GM21528 (cell line): ENCODE measurements around the gene EEF1AKMT2.
"Not testable (repeated sequence)": the region's sequence is repeated elsewhere in the genome, so short reads cannot be mapped to it uniquely, and the experiment has no call there.

Experiments used
- ATAC-seq: cut with Tn5 transposase; IDR thresholded peaks from one replicate; pipeline ENCODE4 v1.9.1; 2021; ENCODE audit warnings: mild to moderate bottlenecking, moderate library complexity; ENCODE audit not compliant: unreplicated experiment, low FRiP score

Gene EEF1AKMT2

DNA sequence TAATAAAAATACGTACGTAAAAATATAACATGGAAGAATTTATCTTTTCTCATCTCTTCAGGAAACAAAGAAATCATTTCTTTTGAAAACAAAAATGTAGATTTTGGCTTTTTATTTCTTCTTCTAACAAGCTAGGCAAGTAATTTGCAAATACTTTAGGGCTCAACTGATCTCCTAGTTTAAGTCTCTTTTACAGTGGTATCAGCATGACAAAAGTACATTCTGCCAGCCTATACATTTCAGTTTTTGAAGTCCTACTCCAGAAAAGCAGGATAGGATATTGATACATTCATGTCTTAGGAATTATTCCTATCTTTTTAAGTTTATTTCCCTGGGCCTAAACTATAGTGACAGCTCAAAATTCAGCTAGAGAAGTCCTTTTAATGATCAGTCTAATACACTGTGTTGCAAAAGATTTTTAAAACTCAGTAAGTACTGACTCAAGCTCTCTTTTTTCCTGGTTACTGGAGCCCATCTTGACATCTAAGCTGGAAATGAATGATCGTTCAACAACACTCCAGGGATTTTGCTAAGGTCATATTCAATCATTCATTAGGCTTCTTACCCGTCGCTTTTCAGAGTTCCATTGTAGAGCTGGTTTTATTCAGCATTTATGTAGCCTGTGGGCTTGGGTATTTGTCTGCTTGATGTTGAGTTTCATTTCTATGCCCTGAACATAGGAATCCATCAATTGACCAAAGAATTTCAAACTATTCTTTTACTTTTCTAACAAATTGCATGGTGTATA lies 35.4 kb downstream of the EEF1AKMT2 start:
- no peak for ATAC-seq

DNA sequence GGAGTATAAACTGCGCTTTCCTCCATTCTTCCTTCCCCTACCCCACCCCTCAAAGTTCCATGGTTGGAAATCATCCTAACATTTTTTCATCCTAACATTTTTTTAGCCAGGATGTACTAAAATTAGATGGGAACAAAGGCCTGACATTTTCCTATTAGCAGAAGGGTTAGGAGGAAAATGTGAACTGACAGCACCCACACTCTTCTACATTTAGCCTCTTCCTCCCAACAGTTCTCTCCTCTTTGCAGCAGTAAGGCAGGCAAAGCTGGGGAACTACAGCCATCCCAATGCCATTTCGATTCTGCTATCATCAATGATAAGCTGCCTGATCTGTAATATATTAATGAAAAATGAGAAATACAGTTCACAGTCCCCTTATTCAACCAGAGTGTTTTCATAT lies 36.1 kb downstream of the EEF1AKMT2 start:
- no peak for ATAC-seq

DNA sequence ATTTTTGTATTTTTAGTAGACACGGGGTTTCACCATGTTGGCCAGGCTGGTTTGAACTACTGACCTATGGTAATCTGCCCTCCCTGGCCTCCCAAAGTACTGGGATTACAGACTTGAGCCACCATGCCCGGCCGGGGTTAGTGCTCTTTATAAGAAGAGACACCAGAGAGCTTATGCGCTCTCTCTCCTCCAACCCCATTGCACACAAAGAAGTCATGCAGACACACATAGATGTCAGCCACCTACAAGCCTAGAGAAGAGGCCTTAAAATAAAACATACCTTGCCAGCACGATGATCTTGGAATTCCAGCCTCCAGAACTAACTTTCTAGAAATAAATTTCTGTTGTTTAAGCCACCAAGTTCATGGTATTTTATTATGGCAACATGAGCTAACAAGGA lies 37.5 kb downstream of the EEF1AKMT2 start:
- no peak for ATAC-seq

DNA sequence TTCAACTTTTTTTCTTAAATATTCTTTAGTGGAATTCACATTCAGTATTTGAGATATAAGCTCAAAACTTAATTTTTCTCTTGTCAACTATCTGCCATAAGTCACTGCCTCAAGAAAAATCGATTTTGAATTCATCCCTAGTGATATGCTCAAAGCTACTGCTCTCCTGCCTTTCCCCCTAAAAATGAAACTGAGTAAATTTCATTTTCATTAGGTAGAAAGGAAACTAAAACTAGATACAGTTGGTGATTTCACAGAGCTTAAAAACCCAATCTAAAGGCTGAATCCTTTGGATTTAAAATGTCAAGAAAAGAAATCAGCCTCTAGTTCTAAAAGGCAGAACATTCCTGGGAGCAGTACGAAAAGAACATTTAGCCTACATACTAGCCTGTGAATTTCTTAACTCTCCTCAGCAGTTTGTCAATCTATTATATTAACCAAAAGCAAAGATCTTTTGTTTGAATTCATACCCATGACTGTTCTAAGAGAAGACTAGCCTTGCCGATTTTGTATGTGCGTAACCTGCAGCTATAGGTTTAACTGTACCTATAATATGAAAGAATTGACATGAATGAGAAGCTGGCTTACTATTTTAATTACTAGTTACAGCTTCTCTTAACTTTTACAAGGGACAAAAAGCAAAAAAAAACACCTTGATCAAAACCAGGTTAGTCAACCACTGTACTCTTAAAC lies 42.6 kb downstream of the EEF1AKMT2 start:
- no peak for ATAC-seq

DNA sequence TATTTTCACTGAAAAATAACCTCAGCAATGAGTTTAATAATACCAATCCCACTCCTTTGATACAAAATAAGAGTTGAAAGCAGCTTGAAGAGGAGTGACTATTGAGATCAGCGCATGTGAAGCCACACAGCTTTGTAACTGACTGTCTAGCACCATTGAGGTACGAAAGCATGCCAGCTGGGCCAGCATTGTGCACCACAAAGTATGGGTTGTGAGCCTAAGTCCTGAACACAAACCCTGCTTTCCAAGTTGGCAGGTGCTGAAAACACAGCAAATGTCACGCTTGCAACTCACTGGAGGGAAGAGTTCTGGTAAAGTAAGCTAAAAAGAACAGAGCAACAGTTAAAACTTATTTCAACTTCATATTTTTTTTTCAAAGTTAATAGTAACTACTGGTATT lies 43.5 kb downstream of the EEF1AKMT2 start:
- ATAC-seq: no peak

DNA sequence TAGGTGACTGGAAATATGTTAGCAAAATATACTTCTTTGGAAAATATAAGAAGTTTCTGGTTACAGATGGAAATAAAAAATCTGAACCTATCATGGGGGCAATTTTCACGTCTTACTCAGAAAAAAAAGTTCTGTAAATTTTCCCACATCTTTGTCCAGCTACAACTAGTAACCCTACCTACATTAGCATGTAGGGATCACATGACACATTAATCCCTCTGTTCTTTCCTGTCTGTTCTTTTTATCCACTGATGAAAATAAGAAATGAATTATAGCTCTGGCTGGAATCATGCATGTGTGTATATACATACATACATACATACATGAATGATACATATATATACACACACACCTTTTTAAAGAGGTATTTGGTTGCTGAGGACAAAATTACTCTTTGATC lies 43.9 kb downstream of the EEF1AKMT2 start:
- no peak for ATAC-seq

DNA sequence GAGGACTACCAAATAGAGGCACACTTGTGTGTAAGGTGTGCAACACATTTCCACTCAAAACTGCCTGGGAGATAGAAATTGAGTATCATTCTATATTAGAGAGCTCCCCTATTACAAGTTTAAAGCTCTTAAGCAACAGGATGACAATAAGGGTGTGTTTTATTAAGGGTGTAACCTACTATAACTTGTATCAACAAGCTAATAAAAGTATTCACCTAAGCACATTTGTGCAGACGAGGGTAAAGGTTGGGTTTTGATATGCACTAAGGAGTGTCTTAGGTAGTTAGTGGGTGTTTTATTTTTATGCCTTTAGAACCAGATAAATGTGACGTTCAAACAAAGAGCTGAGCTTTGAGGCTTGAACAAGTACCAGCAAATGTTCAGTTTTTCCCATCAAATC lies 44.7 kb downstream of the EEF1AKMT2 start:
- ATAC-seq: no peak

DNA sequence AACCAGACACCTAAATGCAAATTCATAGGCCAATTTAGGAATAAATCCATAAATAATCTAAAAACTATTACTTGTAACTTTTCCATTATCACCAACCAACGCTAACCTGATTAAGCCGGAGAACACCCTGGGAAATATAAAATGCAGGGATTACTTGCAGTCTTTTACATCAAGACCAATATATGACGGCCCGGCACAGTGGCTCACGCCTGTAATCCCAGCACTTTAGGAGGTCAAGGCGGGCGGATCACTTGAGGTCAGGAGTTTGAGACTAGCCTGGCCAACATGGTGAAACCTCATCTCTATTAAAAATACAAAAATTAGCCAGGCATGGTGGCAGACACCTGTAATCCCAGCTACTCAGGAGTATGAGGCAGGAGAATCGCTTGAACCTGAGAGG lies 45.2 kb downstream of the EEF1AKMT2 start:
- not testable (repeated sequence) for ATAC-seq

DNA sequence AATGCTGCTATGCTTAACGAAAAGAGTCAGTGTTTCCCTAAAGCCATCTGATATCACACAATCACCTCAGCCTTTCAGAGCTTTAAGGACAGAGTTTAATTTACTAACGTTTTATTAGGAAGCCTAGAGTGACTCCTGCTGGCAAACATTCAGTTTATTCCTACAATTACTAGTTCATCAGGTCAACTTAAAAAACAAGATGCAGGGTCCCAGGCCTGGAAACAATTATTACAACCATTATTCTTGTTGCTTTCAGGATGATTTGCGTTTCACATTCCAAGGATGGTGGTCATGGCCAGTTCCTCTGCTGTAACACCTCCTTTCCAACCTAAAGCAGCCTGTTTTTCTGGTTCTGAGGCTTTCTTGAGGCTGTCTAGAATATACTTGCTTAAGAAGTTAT lies 46.0 kb downstream of the EEF1AKMT2 start:
- no peak for ATAC-seq

DNA sequence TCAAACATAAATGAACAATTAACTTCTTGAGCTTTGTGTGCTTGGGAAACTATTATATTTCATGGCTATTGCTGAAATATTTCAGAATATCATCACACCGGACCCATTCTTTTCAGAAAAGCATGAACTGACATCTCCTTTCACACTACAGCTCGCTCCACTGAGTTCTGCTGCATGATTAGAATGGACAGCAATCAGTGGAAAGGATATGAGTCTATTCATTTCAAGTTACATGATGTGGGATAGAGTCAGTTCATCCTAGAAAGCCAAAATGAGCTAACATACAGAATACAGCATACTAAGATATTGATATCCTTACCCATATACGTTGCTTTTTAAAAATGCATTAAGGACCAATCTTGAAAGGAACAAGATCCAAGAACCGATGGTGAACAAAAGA lies 46.4 kb downstream of the EEF1AKMT2 start:
- ATAC-seq: no peak

DNA sequence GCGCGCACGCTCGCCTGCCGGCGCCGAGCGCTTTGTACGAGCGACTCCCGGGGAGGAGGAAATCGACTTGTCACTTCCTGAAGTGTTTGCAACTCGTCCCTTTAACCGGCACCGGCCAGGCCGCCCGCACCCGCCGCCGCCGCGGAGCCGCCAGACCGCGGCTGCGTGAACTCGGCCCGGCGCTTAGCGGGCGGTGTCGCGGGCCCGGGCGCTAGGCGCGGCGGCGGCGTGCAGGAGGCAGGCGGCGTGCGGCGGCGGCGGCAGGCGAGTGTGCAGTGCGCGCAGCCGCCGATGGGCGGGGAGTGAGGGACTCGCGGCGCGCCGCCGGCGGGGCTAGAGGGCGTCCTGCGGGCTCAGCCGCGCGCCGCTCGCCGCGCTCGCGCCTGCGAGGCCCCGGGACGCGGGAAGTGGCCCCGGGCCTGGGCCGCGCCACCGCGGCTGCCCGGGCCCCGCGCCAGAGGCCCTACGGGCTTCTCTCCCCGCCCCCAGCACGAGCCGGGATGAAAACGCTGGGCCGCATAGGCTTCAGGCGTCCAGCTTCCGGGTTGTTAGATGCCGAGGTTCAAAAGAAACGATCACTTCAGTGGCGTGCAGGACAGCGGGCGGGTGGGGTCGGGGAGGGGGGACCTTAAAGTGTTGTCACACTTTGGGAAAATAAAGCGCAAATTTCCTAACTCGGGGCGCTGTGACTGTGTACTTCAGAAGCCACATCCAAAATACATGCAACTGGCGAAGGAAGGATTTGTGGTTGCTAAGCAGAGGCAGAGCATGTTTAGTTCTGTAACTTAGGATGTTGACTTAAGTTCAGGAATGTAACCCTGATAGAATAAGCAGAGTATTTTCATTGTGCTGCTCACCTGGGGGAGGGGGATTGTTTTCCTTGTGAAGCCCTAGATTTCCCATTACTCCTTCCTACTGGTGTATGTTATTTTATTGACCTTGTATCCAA lies 47.3 kb downstream of the EEF1AKMT2 start, which contains the start of gene FAM53B:
Gene FAM53B, minus strand, starts transcription at position 277 of the 949 bp plus-strand sequence. CDS start 37,665 bp downstream, outside the sequence.
- peak; percentile 61 for ATAC-seq

DNA sequence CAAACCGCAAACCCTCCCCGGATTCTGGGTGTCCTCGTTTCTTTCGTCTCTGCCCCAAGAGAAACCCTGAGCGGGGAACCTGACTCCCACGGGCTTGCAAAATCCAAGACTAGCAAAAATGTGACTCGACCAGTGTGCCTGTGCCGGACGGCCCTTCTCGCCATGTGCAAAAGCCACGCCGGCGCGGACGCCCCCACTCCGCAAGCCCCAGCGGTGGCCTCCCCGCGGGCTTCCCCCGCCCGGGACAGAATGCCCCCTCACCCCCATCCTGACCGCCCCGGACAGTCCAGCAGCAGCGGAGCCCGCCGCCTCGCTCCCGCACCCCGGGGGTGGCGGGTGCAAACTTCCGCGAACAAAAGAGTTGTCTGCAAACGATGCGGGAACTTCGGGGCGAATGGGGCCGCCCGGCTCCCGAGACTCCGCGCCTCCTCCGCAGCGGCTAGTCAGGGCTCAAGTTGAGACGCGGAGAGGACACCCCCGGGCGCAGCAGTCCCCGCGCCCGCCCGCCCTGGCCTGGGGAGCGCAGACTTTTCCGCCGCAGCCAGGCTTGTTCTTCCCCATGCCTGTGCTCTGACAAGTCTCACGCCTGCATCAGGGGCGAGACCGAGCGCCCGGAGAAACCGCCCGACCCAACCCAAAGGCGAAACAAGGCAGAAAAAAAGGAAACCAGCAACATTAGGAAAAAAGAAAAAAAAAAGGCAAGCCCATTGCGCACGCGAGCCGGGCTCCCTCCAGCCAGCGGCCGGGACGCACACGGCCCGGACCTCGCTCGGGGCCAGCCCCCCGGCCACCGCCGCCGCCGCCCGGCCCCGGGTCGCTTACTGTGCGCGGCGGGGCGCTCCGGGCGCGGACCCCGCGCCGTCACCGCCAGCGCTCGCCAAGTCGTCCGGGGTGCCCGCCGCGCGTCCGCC lies 48.2 kb downstream of the EEF1AKMT2 start:
- ATAC-seq: no peak

DNA sequence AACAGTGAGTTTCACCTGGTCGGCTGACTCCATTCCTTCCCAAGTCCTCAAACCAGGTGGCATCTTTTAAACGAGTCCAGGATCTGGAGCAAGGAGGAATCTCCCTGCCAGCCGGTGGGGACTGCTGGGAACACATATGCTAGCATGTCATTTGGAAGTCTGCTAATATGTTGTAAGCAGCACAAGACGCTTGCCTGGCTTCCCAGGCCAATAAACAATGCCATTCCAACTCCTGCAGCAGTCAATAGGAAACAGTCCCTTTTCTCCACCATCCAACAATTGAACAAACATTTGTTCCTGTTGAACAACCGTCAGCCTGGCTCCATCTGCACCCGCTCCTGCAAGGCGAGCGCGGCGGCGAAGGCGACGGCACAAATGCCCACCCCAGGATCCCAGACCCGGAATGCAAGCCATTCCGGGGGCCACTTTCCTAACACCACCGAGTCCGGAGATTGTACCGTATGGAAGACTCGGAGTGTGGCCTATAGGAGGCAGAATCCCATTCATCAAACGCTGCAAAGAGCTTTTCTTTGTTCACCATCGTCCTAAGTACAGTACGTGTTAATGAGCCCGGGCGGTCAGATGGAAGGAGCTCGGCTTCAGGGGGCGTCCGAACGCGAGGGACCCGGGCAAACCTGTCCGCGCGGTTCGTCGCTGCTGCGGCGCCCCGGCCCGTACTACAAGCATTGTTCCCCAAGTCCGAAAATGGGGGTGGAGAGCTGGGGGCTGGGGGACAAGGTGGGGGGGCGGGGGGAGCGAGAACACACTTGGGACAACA lies 49.1 kb downstream of the EEF1AKMT2 start:
- ATAC-seq: no peak

DNA sequence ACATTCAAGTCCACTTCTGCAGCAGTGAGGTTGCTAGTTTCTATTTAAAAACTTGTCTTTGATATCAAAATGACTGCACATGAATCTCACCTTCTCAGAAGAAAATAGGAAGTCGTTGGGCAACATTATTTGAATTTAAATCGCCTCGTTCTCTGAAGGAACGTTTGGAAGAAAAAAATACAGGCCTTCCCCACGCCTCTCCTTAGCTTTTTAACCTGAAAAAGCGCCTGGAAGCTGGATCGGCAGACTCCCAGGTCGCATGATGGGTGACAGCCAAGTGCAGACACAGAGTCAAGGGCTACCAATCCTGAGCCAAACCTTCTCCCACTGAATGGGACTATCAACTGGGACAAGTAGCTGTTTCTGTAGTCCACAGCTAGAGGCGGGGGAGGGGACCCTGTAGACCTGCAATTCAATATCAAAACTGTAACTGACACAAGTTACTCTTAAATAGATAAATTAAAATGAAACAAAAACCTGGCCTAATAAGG lies 49.7 kb downstream of the EEF1AKMT2 start:
- no peak for ATAC-seq

DNA sequence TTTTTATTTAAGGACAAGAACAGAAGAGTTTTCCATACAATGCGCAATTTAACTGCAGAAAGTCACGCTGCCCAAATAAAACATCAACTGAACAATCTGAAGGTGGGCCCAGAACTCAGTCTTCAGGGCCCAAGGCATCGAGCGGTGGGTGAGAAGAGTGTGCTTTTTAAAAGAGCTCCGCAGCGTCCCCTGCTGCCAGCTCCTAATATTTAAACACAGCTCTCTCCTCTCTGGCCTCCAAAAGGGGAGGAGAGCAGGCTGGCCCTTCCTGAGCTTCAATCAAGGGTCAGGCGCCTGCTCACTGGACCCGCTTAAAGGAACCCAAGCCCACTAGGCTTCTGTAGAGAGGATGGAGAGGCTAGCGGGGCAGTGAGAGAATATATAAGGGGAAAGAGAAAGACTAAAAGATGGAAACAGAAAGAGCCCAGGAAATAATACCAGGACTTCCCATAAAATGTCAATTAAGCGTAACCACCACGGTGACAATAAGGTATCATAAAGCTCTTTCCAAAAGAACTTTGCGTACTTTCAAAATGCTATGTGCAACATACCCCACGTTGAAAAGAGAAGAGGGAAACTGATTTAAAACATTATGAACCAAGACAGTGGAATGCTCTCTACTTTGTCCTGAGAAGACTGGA lies 50.3 kb downstream of the EEF1AKMT2 start:
- no peak for ATAC-seq

DNA sequence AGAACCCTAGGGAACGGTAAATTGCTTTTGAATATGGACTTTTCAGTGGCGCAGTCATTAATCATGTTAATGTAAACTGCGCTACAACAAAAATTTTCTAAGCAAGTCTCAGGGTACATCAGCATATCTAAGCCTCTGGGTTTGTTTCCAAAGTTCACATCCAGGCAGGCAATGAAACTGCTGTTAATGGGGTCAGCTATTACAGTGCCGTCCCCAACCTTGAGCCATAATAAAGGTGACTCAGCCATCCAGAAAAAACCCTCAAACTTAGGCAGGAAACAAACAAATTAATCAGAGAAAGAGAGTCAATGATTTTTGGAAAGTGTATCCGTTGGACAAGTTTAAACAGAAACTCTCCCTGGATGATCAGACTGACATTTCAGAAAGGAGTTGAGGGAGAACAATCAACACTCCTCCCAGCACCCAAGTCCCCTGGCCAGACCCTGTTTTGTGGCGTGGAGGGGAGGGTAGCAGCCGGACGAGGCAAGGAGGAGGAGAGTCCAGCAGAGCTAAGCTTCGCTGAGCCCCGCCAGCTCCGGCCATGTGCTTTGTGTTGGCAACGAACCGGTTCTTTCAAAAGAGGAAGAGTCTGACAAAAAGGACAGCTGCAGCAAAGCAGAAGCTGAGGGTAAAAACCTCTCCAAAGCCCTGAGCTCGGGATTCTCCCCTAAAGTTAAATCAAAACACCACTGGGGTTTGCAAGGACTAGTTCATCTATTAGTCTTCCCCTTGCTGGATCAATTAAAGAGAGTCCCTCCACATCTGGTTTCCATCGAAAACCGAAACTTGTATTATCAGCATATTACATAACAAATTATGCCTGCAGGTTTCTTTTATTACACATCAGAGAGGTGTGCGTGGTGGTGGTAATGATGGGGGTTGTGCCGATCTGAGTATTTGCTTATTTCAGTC lies 51.1 kb downstream of the EEF1AKMT2 start:
- ATAC-seq: no peak

DNA sequence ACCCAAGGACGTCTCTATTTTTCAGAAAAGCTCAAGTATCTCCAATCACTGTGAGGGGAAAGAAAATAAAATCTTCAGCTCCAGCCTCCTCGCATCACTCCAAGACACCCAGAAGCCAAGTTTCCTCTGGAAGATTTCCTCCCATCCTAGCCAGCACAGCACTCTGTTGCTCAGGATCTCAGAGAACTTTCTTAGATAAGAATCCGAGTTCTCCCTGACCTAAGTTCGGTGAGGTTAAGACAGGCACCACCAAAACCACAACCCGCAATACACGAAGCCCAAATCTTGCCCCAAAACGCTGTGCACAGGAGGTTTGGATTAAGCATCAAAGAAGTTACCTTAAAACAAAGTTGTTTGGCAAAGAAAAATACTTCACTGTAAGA lies 51.7 kb downstream of the EEF1AKMT2 start:
- no peak for ATAC-seq
